CMK (cell line): Measurements from ENCODE around the gene KDELR1.
"Not testable (repeated sequence)": the region's sequence is repeated elsewhere in the genome, so short reads cannot be mapped to it uniquely, and the experiment has no call there.

ENCODE experiments used
- DNase-seq: peaks from one replicate; pipeline ENCODE4 v3.0.0-alpha.2; 2010; ENCODE audit warnings: low read depth

The KDELR1 gene

GRCh38 chr19:48397263-48398101, 6.1 kb upstream of the KDELR1 start:
- DNase-seq = no peak

DNA sequence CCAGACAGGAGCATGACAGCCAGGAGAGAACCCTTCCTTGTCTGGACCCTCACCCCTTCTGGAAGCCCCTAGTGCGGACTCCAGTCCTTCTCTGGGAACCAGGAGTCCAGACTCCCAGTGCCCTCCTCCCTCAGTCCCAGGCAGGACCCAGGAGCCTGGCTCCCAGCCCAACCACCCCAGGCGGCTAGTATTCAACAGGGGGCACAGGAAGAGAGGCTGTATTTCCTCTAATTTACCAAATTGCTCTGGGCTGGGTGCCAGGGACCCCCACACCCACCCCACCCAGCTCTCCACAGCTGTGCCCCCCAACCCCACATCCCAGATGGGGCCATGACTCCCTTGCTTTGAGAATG, 5.4 kb upstream of the KDELR1 start:
- DNase-seq = no peak

DNA sequence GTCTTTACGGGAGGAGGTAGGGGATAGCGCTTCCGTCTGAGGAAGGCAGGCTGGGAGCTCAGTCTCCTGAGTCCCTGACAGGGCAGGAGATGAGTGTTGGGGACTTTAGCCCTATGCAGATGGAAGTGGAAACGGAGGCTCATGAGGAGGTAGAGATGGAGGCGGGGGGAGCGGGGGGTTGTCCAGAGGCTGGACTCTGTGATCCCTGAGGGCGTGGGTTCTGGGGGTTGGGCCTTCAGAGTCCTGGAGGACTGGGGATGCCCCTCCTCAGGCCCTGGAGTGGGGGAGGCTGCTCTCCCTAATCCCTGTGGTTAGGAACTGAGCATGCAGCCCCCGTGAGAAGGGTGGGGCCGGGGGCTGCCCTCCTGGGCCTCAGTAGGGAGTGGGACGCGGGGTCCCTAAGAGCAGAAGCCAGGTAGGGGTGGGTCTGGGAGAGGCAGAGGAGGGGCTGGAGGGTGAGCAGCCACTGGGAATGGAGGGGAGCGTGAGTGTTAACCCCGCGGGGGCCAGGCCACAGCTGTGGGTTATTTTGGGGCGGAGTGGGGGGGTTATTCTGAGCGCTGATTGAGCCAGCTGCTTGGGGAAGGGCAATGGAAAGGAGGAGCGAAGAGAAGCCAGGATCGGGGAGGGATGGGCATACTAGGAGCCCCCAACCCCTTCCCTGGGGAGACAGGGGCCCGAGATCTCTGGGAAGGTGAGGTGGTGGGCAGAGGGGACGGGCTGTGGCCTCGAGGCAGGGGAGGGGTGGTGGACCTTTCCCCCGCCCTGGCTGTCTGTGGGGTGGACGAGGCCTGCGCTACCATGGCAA, 4.9 kb upstream of the KDELR1 start:
- no peak for DNase-seq

GRCh38 chr19:48395499-48395898, 4.1 kb upstream of the KDELR1 start:
- no peak for DNase-seq

- no peak for DNase-seq
Measured at GRCh38 chr19:48395170-48395455, 3.8 kb upstream of the KDELR1 start.

DNA sequence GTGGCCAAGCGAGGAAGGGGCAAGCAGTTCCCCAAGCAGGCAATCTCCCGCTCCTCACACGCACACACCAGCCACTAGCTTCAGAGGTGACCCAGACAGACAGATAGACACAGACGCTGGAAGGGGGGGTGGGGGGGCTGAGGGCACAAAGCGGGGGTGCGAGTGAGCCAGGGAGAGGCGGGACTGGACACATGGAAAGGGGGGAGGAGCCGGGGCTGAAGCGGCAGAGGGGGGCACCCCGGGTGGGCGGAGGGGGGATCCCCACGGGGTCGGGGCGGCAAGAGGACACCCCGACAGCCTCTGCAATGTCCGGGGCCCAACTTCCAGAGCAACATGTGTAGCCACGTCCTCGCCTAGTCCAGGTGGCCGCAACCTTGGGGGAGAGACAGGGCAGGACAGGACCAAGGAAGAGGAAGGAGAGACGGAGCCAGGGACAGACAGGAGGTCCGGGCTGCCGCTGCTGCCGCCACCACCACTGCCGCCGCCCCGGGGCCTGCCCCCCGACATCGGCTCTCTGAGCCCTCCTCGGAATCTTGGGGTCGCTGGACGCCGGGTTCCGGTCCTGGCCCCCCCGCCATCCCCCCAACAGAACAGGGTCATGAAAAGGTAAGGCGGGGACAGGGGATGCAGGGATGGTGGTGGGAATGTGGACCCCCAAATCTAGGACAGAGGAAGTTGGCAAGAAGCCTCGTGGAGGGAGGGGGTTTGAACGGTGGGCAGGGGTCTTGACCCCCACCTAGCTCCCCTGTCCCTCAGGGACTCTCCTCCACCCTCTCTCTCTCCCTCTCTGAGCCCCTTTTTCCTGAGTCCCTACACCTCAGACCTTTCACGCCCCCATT, 3.2 kb upstream of the KDELR1 start:
- no peak for DNase-seq

GRCh38 chr19:48393559-48394330, 2.4 kb upstream of the KDELR1 start, which contains the start of gene GRIN2D:
TSS of gene GRIN2D (plus strand) at chr19:48393668. CDS start at chr19:48398393, 4,725 bp downstream.
- DNase-seq = no peak

GRCh38 chr19:48392860-48393558, 1.7 kb upstream of the KDELR1 start:
- DNase-seq = no peak

GRCh38 chr19:48392006-48392344, 624 bp upstream of the KDELR1 start:
- DNase-seq = not testable (repeated sequence)

DNA sequence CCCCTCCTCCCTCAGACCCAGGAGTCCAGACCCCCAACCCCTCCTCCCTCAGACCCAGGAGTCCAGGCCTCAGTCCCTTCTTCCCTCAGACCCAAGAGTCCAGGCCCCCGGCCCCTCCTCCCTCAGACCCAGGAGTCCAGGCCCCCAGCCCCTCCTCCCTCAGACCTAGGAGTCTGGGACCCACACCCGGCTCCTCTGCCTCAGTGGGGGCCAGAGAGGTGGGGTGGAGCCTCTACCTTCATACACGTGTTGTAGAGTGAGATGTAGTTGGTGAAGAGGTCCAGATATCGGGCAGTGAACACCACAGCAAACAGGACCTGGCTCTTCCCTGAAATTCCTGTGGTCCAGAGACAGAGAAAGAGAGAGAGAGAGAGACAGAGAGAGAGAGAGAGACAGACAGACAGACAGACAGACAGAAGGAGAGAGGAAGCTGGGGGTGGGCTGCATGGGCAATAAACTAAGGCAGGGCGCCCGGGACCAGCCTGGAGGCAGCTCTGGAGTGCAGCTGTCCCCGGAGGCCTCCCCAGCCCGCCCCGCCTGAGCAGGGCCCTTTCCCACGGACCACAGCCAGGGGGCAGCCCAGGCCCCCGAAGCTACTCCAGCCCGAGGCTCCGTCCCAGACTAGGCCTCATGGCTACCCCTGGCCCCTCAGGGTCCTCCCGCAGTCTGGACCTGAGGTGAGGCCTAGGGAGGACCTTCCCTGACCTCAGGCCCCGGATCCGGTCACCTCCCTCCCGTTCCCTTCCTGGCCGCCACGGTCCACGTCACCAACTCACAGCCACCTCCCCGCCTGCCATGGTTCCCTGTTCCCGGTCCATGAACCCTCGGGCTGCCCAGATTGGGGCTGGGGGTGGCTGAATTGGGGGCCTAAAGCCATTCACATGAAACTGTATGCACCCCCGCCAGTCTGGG, 907 bp downstream of the KDELR1 start:
- peak; percentile 66 for DNase-seq

- DNase-seq = no peak
Measured at GRCh38 chr19:48386981-48387380, 4.4 kb downstream of the KDELR1 start.

DNA sequence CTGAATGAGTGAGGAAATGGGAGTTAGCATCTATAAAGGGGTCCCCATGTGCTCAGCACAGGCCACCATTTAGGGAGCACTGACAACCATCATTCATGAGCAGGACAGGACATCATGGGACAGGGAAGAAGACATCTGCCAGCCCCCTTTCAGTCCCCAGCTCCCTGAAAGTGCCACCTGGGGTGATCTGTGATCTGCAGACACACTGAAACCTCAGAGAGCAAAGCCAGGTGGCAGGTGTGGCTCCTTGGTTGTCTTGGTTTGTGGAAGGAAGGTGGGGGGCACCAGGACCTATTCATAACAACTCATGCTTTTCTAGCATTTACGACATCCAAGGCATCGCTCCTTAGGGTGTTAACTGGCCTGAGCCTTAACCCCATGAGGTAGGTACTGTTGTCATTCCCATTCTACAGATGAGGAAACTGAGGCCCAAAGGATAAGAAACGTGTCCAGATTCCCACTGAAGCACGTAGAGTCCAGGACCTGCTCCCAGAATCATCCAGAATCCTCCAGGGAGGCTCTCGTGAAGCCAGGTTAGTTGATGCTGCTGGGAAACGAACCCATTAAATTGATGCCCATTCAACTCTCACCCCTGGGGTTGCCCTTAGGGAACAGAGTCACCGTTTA, 5.8 kb downstream of the KDELR1 start:
- DNase-seq = no peak

DNA sequence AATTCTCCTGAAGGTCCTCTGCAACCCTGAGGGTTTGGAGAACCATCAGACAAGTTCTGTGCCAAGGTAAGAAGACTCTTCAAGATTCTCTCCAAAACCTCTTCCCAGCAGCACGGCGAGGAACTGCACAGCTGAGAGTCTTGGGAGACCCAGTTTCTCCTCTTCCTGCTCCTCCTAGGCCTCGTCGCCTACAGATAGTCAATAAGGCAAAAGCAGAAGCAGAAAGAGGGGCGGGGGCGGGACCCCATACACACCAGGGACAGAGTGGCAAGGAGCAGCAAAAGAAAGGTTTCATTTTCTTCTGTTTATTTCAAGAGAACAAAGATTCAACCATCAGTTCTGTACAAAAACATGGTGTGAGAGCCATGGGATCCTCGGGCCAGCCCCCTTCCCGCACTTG, 9.1 kb downstream of the KDELR1 start:
- no peak for DNase-seq

GRCh38 chr19:48381178-48381950, 10.0 kb downstream of the KDELR1 start:
- DNase-seq = no peak

- DNase-seq = no peak
Measured at GRCh38 chr19:48379058-48379457, 12.3 kb downstream of the KDELR1 start.

GRCh38 chr19:48378194-48378570, 13.2 kb downstream of the KDELR1 start:
- DNase-seq = no peak

DNA sequence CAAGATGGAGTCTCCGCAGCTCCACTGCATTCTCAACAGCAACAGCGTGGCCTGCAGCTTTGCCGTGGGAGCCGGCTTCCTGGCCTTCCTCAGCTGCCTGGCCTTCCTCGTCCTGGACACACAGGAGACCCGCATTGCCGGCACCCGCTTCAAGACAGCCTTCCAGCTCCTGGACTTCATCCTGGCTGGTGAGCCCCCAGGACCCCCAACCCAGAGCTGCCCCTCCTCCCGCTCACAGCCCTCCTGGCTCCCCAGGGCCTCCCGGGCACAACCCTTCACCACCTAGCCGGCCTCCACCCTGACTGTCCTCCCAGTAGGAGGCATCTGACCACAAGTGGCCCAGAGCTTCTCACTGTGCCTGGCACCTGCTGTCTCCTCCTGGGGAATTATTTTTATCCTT, 17.8 kb downstream of the KDELR1 start:
- no peak for DNase-seq

GRCh38 chr19:48372904-48373303, 18.4 kb downstream of the KDELR1 start:
- DNase-seq = no peak

DNA sequence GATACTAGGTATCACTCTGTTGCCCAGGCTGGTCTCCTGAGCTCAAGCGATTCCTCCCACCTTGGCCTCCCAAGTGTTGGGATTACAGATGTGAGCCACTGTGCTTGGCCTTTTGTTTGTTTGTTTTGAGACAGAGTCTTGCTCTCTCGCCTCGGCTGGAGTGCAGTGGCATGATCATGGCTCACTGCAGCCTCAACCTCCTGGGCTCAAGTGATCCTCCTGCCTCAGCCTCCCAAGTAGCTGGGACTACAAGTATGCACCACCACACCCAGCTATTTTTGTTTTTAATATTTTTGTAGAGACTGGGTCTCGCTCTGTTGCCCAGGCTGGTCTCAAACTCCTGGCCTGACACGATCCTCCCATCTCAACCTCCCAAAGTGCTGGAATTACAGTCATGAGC, 19.6 kb downstream of the KDELR1 start:
- not testable (repeated sequence) for DNase-seq
